HFFc6 (cell line): Measurements from ENCODE around the gene OPRD1. TPM values are rescaled to one million over a fixed set of nuclear protein-coding genes. Genes with fewer than 3 reads are reported as not detected.
A peak's percentile ranks its signal among the peaks of the same experiment; 100 is the strongest.

Experiments
- DNase-seq: peaks from one replicate; pipeline ENCODE4 v3.0.0-alpha.2; 2018
- H3K27ac Mint-ChIP-seq: 2 replicates; pipeline ENCODE4 v1.8.0; 2020; ENCODE audit warnings: mild to moderate bottlenecking, mixed read lengths
- H3K27me3 Mint-ChIP-seq: 2 replicates; pipeline ENCODE4 v1.8.0; 2021; ENCODE audit warnings: mild to moderate bottlenecking, moderate library complexity, mixed read lengths; ENCODE audit not compliant: insufficient read depth
- H3K36me3 Mint-ChIP-seq: 2 replicates; pipeline ENCODE4 v1.8.0; 2021; ENCODE audit warnings: low read depth, mixed read lengths
- H3K4me1 Mint-ChIP-seq: 2 replicates; pipeline ENCODE4 v1.8.0; 2020; ENCODE audit warnings: low read depth, mixed read lengths
- H3K4me3 Mint-ChIP-seq: 2 replicates; pipeline ENCODE4 v1.8.0; 2020; ENCODE audit warnings: mild to moderate bottlenecking, moderate library complexity, mixed read lengths
- H3K9me3 Mint-ChIP-seq: 2 replicates; pipeline ENCODE4 v1.8.0; 2020; ENCODE audit warnings: mild to moderate bottlenecking, mixed read lengths
- CTCF ChIP-seq: fragments of 200-600 bp; sonication (generic); IDR thresholded peaks from 2 replicates; pipeline ENCODE4 v1.5.0; 2021; ENCODE audit warnings: antibody characterized with exemption, mild to moderate bottlenecking
- total RNA-seq, 6 experiments: library from RNA; stranded (reverse); fragmentation: NEBNext Ultra II Directional; extraction: Animal tissue kit (Norgen Biotek cat#: 25700); gene quantifications; 2 replicates in 1 of 6; 3 replicates in 5 of 6; pipeline ENCODE4 v1.2.3, GENCODE V29; 2021

Gene OPRD1
- total RNA-seq, 6 experiments from 2014 or later = not detected

DNA sequence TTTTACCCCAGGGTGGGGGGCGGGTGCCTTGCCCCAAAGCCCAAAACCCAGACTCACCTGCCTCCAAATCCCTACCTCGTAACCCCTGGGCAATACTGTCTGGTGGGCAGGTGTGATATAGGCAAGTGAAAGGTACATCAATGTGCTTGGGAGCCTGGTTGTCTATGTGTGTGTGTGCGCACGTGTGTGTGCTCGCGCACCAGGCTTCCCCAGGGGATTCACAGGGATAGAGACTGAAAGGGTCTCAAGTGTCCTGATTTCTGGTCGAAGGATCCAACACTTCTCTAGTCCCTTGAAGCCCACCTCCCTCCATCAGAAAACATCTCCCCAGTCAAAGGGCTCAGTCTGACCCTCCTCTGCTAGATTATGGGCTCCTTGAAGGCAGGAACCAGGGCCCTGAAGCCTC lies 73.5 kb downstream of the OPRD1 start:
- Mint-ChIP-seq H3K36me3 (no peaks in the 10 kb centered on the region), H3K4me3 (no peak overlapping the region), H3K27ac (peak overlapping the region; percentile 29; the same call in 1 of the 2 replicates), H3K4me1 (peaks cover 46% of the 10 kb centered on the region), H3K9me3 (no peaks in the 10 kb centered on the region), H3K27me3 (peaks cover 10% of the 10 kb centered on the region)
- no peak for TF ChIP-seq CTCF
- no peak for DNase-seq

- Mint-ChIP-seq H3K27me3 (peaks cover 10% of the 10 kb centered on the region), H3K9me3 (no peaks in the 10 kb centered on the region), H3K4me1 (peaks cover 46% of the 10 kb centered on the region), H3K27ac (no peak overlapping the region; the same call in 1 of the 2 replicates), H3K36me3 (no peaks in the 10 kb centered on the region), H3K4me3 (peak overlapping the region; percentile 80)
- no peak for DNase-seq
- no peak for TF ChIP-seq CTCF
Measured at GRCh38 chr1:28885977-28886730, 74.2 kb downstream of the OPRD1 start.

DNA sequence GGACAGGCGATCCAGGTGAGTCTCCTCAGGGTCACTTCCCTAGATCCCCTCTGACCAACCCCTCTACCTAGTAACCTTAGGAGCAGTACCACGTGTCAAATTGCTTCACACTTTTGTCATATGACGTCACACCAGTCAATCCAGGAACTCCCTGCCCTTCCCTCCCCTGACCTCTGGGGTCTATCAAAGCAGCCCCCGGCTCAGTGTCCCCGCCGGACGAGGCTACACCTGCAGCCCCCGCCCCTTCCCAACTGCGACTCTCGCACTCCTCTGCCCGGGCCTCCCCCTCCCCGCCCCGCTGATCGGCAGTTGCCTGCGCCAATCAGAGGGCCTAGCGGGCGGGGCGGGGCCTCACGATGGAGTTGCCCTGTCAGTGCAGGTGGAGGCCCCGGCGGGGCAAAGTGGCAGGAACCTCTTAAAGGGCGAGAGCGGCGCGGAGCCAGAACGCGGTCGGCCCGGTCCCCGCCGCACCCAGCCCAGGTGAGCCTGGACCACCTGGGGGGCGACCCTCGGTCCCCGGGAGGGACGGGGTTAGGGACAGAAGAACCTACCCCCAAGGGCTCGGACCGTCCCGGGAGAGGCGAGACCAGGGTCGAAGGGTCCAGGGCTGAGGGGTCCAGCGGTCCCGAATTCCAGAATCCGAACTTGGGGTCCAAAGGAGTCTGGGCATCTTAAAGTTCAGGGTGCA lies 74.9 kb downstream of the OPRD1 start:
- peaks cover 10% of the 10 kb centered on the region for H3K27me3 Mint-ChIP-seq
- peak overlapping the region; percentile 80 for H3K4me3 Mint-ChIP-seq
- H3K9me3 Mint-ChIP-seq = no peaks in the 10 kb centered on the region
- peak overlapping the region; percentile 42; the same call in 1 of the 2 replicates for H3K27ac Mint-ChIP-seq
- 0 out of 2 replicates have a peak, but pooled peaks have one; percentile 10 for TF ChIP-seq CTCF
- no peaks in the 10 kb centered on the region for H3K36me3 Mint-ChIP-seq
- peak; percentile 40 for DNase-seq
- peaks cover 44% of the 10 kb centered on the region for H3K4me1 Mint-ChIP-seq

- no peak for TF ChIP-seq CTCF
- peak overlapping the region; percentile 87 for H3K4me3 Mint-ChIP-seq
- peak overlapping the region; percentile 47; the same call in 1 of the 2 replicates for H3K27ac Mint-ChIP-seq
- no peak for DNase-seq
- H3K9me3 Mint-ChIP-seq = no peaks in the 10 kb centered on the region
- H3K36me3 Mint-ChIP-seq = no peaks in the 10 kb centered on the region
- peaks cover 38% of the 10 kb centered on the region for H3K4me1 Mint-ChIP-seq
- H3K27me3 Mint-ChIP-seq = peaks cover 10% of the 10 kb centered on the region
Measured at GRCh38 chr1:28887419-28887834, 75.5 kb downstream of the OPRD1 start.

GRCh38 chr1:28887835-28888682 lies 76.1 kb downstream of the OPRD1 start:
- peaks cover 10% of the 10 kb centered on the region for H3K27me3 Mint-ChIP-seq
- DNase-seq = no peak
- H3K27ac Mint-ChIP-seq = peak overlapping the region; percentile 47; the same call in 1 of the 2 replicates
- H3K4me1 Mint-ChIP-seq = peaks cover 35% of the 10 kb centered on the region
- no peaks in the 10 kb centered on the region for H3K9me3 Mint-ChIP-seq
- no peak for TF ChIP-seq CTCF
- no peaks in the 10 kb centered on the region for H3K36me3 Mint-ChIP-seq
- peak overlapping the region; percentile 87 for H3K4me3 Mint-ChIP-seq
